H1 (cell line): ENCODE data around the gene SLC2A4. TPM values are rescaled to one million over a fixed set of nuclear protein-coding genes. Genes with fewer than 3 reads are reported as not detected.

Source experiments
- CTCF ChIA-PET: fragments of 300-600 bp; sonication (Branson Sonifier 250); formaldehyde crosslinking; loops from one replicate; lab custom pipeline; 2021; ENCODE audit not compliant: partially characterized antibody; lab: Charles Lee
- POLR2A ChIA-PET: fragments of 300-600 bp; sonication (Branson Sonifier 250); formaldehyde crosslinking; loops from one replicate; lab custom pipeline; 2021; ENCODE audit warnings: inconsistent platforms; ENCODE audit not compliant: partially characterized antibody; lab: Charles Lee
- DNase-seq, 2 experiments: peaks; one replicate each; pipeline versions ENCODE4 v3.0.0 to v3.0.0-alpha.2; 2010 to 2022; ENCODE audit warnings: low spot score in 2 of 2, low read depth in 1 of 2, mixed read lengths in 1 of 2
- FAIRE-seq: peaks from 2 replicates; lab custom pipeline; 2011; peaks lifted over from hg19 to GRCh38; lab: Jason Lieb, UNC
- H2AFZ ChIP-seq: 2 replicates; pipeline ENCODE4 v1.8.1; 2012; ENCODE audit warnings: low read length, inconsistent platforms
- H2AK5ac ChIP-seq: 2 replicates; pipeline ENCODE4 v1.6.1; 2013; ENCODE audit warnings: low read depth, low read length
- H2BK120ac ChIP-seq: replicated peaks from 2 replicates; pipeline ENCODE3; 2013; ENCODE audit warnings: low read depth, low read length, inconsistent platforms
- H2BK12ac ChIP-seq: 2 replicates; pipeline ENCODE4 v1.6.1; 2013; ENCODE audit warnings: low read depth, low read length
- H2BK15ac ChIP-seq: 2 replicates; pipeline ENCODE4 v1.6.1; 2013; ENCODE audit warnings: low read length
- H2BK20ac ChIP-seq: 2 replicates; pipeline ENCODE4 v1.6.1; 2013; ENCODE audit warnings: low read length
- H2BK5ac ChIP-seq: 2 replicates; pipeline ENCODE4 v1.6.1; 2013; ENCODE audit warnings: low read depth, low read length
- H3K14ac ChIP-seq: 2 replicates; pipeline ENCODE4 v1.6.1; 2013; ENCODE audit warnings: inconsistent platforms; ENCODE audit not compliant: insufficient read length
- H3K18ac ChIP-seq: 2 replicates; pipeline ENCODE4 v1.6.1; 2013; ENCODE audit warnings: low read length; ENCODE audit errors: extremely low read depth
- H3K23ac ChIP-seq: 2 replicates; pipeline ENCODE4 v1.6.1; 2013; ENCODE audit warnings: inconsistent platforms; ENCODE audit not compliant: insufficient read length
- H3K23me2 ChIP-seq: 2 replicates; pipeline ENCODE4 v1.6.1; 2013; ENCODE audit warnings: low read depth, low read length
- H3K27ac ChIP-seq: 2 replicates; pipeline ENCODE4 v1.6.1; 2011; ENCODE audit warnings: low read depth, low read length, inconsistent platforms
- H3K27me3 ChIP-seq, 4 experiments: replicated peaks in 1 of 4; 1 replicate in 1 of 4; 2 replicates in 3 of 4; pipeline versions ENCODE4 v1.6.1 to v1.8.1; 2011 to 2013; ENCODE audit warnings: low read length in 3 of 4, mild to moderate bottlenecking in 3 of 4, inconsistent platforms in 2 of 4, mixed read lengths in 2 of 4, moderate library complexity in 1 of 4; ENCODE audit not compliant: control insufficient read depth in 3 of 4, insufficient read depth in 3 of 4; ENCODE audit errors: extremely low read depth in 1 of 4
- H3K36me3 ChIP-seq, 4 experiments: 2 replicates each; pipeline versions ENCODE4 v1.6.1 to v1.8.1; 2011 to 2013; ENCODE audit warnings: mild to moderate bottlenecking in 4 of 4, low read length in 3 of 4, moderate library complexity in 2 of 4, control low read depth in 1 of 4, inconsistent platforms in 1 of 4; ENCODE audit not compliant: insufficient read depth in 4 of 4, control insufficient read depth in 2 of 4
- H3K4ac ChIP-seq: replicated peaks from 2 replicates; pipeline ENCODE3; 2013; ENCODE audit warnings: low read length, low read depth, mixed read lengths, inconsistent platforms; ENCODE audit not compliant: insufficient read length
- H3K4me1 ChIP-seq, 4 experiments: replicated peaks in 1 of 4; 1 replicate in 1 of 4; 2 replicates in 3 of 4; pipeline versions ENCODE4 v1.6.1 to v1.8.1; 2011 to 2013; ENCODE audit warnings: low read length in 3 of 4, inconsistent platforms in 2 of 4, mixed read lengths in 1 of 4; ENCODE audit not compliant: insufficient read depth in 4 of 4, control insufficient read depth in 3 of 4
- H3K4me2 ChIP-seq, 2 experiments: 2 replicates each; pipeline versions ENCODE4 v1.6.1 to v1.8.1; 2011 to 2013; ENCODE audit warnings: low read depth in 2 of 2, low read length in 2 of 2, control low read depth in 1 of 2, inconsistent platforms in 1 of 2, mild to moderate bottlenecking in 1 of 2; ENCODE audit not compliant: insufficient read depth in 1 of 2
- H3K4me3 ChIP-seq, 4 experiments: fragments of 200-600, 300-600 bp in 1 of 4; sonication (generic), shearing (Covaris generic), sonication (Bioruptor Twin) in 1 of 4; 2 replicates each; pipeline versions ENCODE4 v1.5.1 to v1.8.1; 2011 to 2016; ENCODE audit warnings: low read length in 4 of 4, low read depth in 3 of 4, control low read depth in 2 of 4, inconsistent platforms in 2 of 4, mild to moderate bottlenecking in 2 of 4, mixed read lengths in 1 of 4, moderate library complexity in 1 of 4; ENCODE audit not compliant: insufficient read depth in 2 of 4; ENCODE audit errors: extremely low read depth in 1 of 4
- H3K56ac ChIP-seq: replicated peaks from 2 replicates; pipeline ENCODE3; 2013; ENCODE audit warnings: low read depth, mild to moderate bottlenecking, mixed read lengths, low read length, inconsistent platforms; ENCODE audit not compliant: insufficient read length
- H3K79me1 ChIP-seq: 2 replicates; pipeline ENCODE4 v1.6.1; 2013; ENCODE audit warnings: low read depth, low read length, control low read depth
- H3K79me2 ChIP-seq, 2 experiments: 2 replicates each; pipeline versions ENCODE4 v1.6.1 to v1.8.1; 2012 to 2013; ENCODE audit warnings: low read length in 2 of 2, mild to moderate bottlenecking in 2 of 2, inconsistent platforms in 1 of 2; ENCODE audit not compliant: insufficient read depth in 2 of 2, control insufficient read depth in 1 of 2
- H3K9ac ChIP-seq, 4 experiments: replicated peaks in 1 of 4; 1 replicate in 1 of 4; 2 replicates in 3 of 4; pipeline versions ENCODE4 v1.6.1 to v1.8.1; 2011 to 2013; ENCODE audit warnings: low read depth in 3 of 4, low read length in 3 of 4, control low read depth in 2 of 4, mild to moderate bottlenecking in 2 of 4, moderate library complexity in 2 of 4, inconsistent platforms in 1 of 4; ENCODE audit errors: extremely low read depth in 1 of 4
- H3K9me3 ChIP-seq, 2 experiments: 2 replicates each; pipeline versions ENCODE4 v1.6.1 to v1.8.1; 2012 to 2013; ENCODE audit warnings: mild to moderate bottlenecking in 2 of 2, moderate library complexity in 2 of 2, control low read depth in 1 of 2, inconsistent platforms in 1 of 2, low read depth in 1 of 2, low read length in 1 of 2, mixed read lengths in 1 of 2; ENCODE audit not compliant: insufficient read depth in 2 of 2
- H4K20me1 ChIP-seq, 2 experiments: replicated peaks in 1 of 2; 2 replicates each; pipeline versions ENCODE3 to v1.8.1; 2011 to 2013; ENCODE audit warnings: inconsistent platforms in 2 of 2, low read length in 2 of 2, mild to moderate bottlenecking in 1 of 2; ENCODE audit not compliant: insufficient read depth in 2 of 2, control insufficient read depth in 1 of 2
- H4K5ac ChIP-seq: 2 replicates; pipeline ENCODE4 v1.6.1; 2013; ENCODE audit warnings: low read length, low read depth, mixed read lengths, inconsistent platforms; ENCODE audit not compliant: insufficient read length
- H4K8ac ChIP-seq: 2 replicates; pipeline ENCODE4 v1.8.0; 2013; ENCODE audit warnings: mild to moderate bottlenecking, moderate library complexity, low read length, inconsistent platforms; ENCODE audit not compliant: insufficient read depth; ENCODE audit errors: extremely low read depth
- H4K91ac ChIP-seq: replicated peaks from 2 replicates; pipeline ENCODE3; 2013; ENCODE audit warnings: low read length, mixed read lengths, inconsistent platforms; ENCODE audit not compliant: insufficient read length
- CHD1 ChIP-seq: IDR thresholded peaks from 2 replicates; pipeline ENCODE4 v1.6.1; 2012; ENCODE audit warnings: low read depth, low read length, improper control_type of control experiment
- CHD2 ChIP-seq: IDR thresholded peaks from 2 replicates; pipeline ENCODE4 v1.6.1; 2012; ENCODE audit warnings: low read length, improper control_type of control experiment
- EGR1 ChIP-seq: IDR thresholded peaks from 2 replicates; pipeline ENCODE4 v1.6.1; 2011; ENCODE audit warnings: low read depth, low read length, borderline replicate concordance
- MAFK ChIP-seq: IDR thresholded peaks from 2 replicates; pipeline ENCODE4 v1.6.1; 2012; ENCODE audit warnings: low read depth, mild to moderate bottlenecking, improper control_type of control experiment, low read length
- NANOG ChIP-seq: IDR thresholded peaks from 2 replicates; pipeline ENCODE4 v1.6.1; 2011; ENCODE audit warnings: low read length, low read depth, mild to moderate bottlenecking, inconsistent platforms; ENCODE audit not compliant: insufficient read depth, poor library complexity, severe bottlenecking
- RBBP5 ChIP-seq: IDR thresholded peaks from 2 replicates; pipeline ENCODE4 v1.7.1; 2012; ENCODE audit warnings: low read depth, mild to moderate bottlenecking, inconsistent platforms, low read length, moderate library complexity, borderline replicate concordance
- RFX5 ChIP-seq: IDR thresholded peaks from 2 replicates; pipeline ENCODE4 v1.6.1; 2011; ENCODE audit warnings: low read depth, low read length, improper control_type of control experiment, borderline replicate concordance
- RXRA ChIP-seq: IDR thresholded peaks from 2 replicates; pipeline ENCODE4 v1.6.1; 2011; ENCODE audit warnings: low read depth, mild to moderate bottlenecking, low read length, moderate library complexity; ENCODE audit not compliant: insufficient read depth
- SP4 ChIP-seq: IDR thresholded peaks from 2 replicates; pipeline ENCODE4 v1.6.1; 2012; ENCODE audit warnings: low read length, inconsistent platforms
- SRF ChIP-seq: IDR thresholded peaks from 2 replicates; pipeline ENCODE4 v1.6.1; 2011; ENCODE audit warnings: mild to moderate bottlenecking, low read depth, low read length, moderate library complexity
- TCF12 ChIP-seq: IDR thresholded peaks from 2 replicates; pipeline ENCODE4 v1.6.1; 2011; ENCODE audit warnings: low read depth, mild to moderate bottlenecking, low read length
- TEAD4 ChIP-seq: IDR thresholded peaks from 2 replicates; pipeline ENCODE4 v1.6.1; 2012; ENCODE audit warnings: low read depth, low read length, inconsistent platforms, mixed read lengths
- WGBS, 2 experiments: shearing (Covaris generic) in 1 of 2; methylation state at CpG; one replicate each; pipeline versions ENCODE4 v1.1.6 to v1.1.7; 2013 to 2015; ENCODE audit warnings: low lambda C conversion rate in 2 of 2, mixed read lengths in 2 of 2, inconsistent platforms in 1 of 2, low coverage in 1 of 2, missing lambda C conversion rate in 1 of 2; ENCODE audit not compliant: insufficient replicate concordance in 2 of 2, insufficient coverage in 1 of 2, insufficient read length in 1 of 2; ENCODE audit errors: extremely low coverage in 1 of 2, missing lambda C conversion rate in 1 of 2; 5-methylcytosine and 5-hydroxymethylcytosine counted together
- polyA plus RNA-seq, 7 experiments: library from polyadenylated mRNA; depleted of rRNA in 3 of 7; stranded (reverse) in 5 of 7; unstranded in 2 of 7; fragments of >200 nt in 5 of 7; fragments of 200-250 nt in 2 of 7; gene quantifications; 1 replicate in 5 of 7; 2 replicates in 1 of 7; 4 replicates in 1 of 7; pipeline versions ENCODE4 v1.2.1 to v1.2.3, GENCODE V29; 2011 to 2013; ENCODE audit warnings: missing spikeins in 2 of 7, mixed read lengths in 2 of 7
- total RNA-seq: library from RNA; stranded (reverse); fragmentation: NEBNext Ultra II Directional; extraction: Animal tissue kit (Norgen Biotek cat#: 25700); gene quantifications from 2 replicates; pipeline ENCODE4 v1.2.1, GENCODE V29; 2021

Gene SLC2A4
- total and polyA plus RNA-seq, 2 of the 8 experiments (the other 6 are each of a cell fraction or from before 2014, with no cell fraction given) = 5.7 to 6.9 TPM

- WGBS, 2 experiments = 7% methylated on average over 28 of the region's 54 CpGs; no CpG with 5 or more reads in 1 of the 2 experiments
- no peak overlapping the region for H2AFZ ChIP-seq
- H3K9ac ChIP-seq = peak overlapping the region; percentile 94 to 98 (median 96)
- H2AK5ac ChIP-seq = peak overlapping the region; percentile 66; the same call in 1 of the 2 replicates
- peak overlapping the region; percentile 52 for H3K56ac ChIP-seq
- no peak overlapping the region for H3K23ac ChIP-seq
- H3K27me3 ChIP-seq = no peaks in the 10 kb centered on the region
- H2BK15ac ChIP-seq = peak overlapping the region; percentile 18; the same call in 1 of the 2 replicates
- peaks cover 0 to 33% (median 16%) of the 10 kb centered on the region in 4 experiments; a peak in 5 of 8 replicates for H3K36me3 ChIP-seq
- peak overlapping the region; percentile 92; the same call in 1 of the 2 replicates for H2BK12ac ChIP-seq
- H4K20me1 ChIP-seq = peaks cover 6 to 11% of the 10 kb centered on the region in 2 experiments
- H3K27ac ChIP-seq = peak overlapping the region; percentile 91
- H4K8ac ChIP-seq = peak overlapping the region; percentile 98
- H4K5ac ChIP-seq = peak overlapping the region; percentile 67
- no peaks in the 10 kb centered on the region for H3K9me3 ChIP-seq
- H3K4me1 ChIP-seq = peaks cover 4 to 15% (median 6%) of the 10 kb centered on the region in 4 experiments; a peak in 6 of 7 replicates
- CTCF ChIA-PET = interaction anchor here (1.0 to 1.5 kb wide), 4 partner anchors 12 to 47 kb away, joined by 3 to 4 read pairs (median 4); no protein-coding TSS in a partner anchor
- H3K4me3 ChIP-seq = peak overlapping the region; percentile 93 to 98 (median 96)
- H2BK5ac ChIP-seq = peak overlapping the region; percentile 98
- peaks cover 13% of the 10 kb centered on the region for H3K23me2 ChIP-seq
- peak overlapping the region; percentile 87 for H3K18ac ChIP-seq
- H2BK20ac ChIP-seq = no peak overlapping the region
- H3K14ac ChIP-seq = no peak overlapping the region
- H3K79me1 ChIP-seq = peaks cover 9% of the 10 kb centered on the region
- peak overlapping the region; percentile 91 to 97 for H3K4me2 ChIP-seq
- FAIRE-seq = no peak
- POLR2A ChIA-PET = interaction anchor here (0.5 to 13.7 kb wide), 29 partner anchors 9 to 663 kb away, joined by 3 to 161 read pairs (median 6); partner anchors contain the start of genes ACADVL, ACAP1, CTDNEP1 and DLG4
- H2BK120ac ChIP-seq = no peak overlapping the region
- H3K79me2 ChIP-seq = peaks cover 0 to 31% of the 10 kb centered on the region in 2 experiments; a peak in 2 of 4 replicates
- peak overlapping the region; percentile 44 for H4K91ac ChIP-seq
- DNase-seq = peak in 1 of 2 experiments; percentile 86
- H3K4ac ChIP-seq = peak overlapping the region; percentile 57
- TF ChIP-seq SRF = no peak
- TF ChIP-seq TEAD4 = no peak
- peak; percentile 28; the same call in 1 of the 2 replicates for TF ChIP-seq SP4
- no peak for TF ChIP-seq CHD1
- no peak for TF ChIP-seq EGR1
- no peak for TF ChIP-seq MAFK
- peak; percentile 36; the same call in 1 of the 2 replicates for TF ChIP-seq RBBP5
- TF ChIP-seq NANOG = no peak
- TF ChIP-seq CHD2 = no peak
- TF ChIP-seq RXRA = no peak
- TF ChIP-seq RFX5 = no peak
- no peak for TF ChIP-seq TCF12
Measured at GRCh38 chr17:7260651-7261378, 20.7 kb upstream of the SLC2A4 start.
